ENCODE measurements around the gene EN1.

EN1 gene

GRCh38 chr2:118855451-118856279 is 8.2 kb upstream of the EN1 start:
- DNase-seq = peak; percentile 97

- DNase-seq = no peak
Observed at GRCh38 chr2:118854507-118855345, 7.3 kb upstream of the EN1 start.

- DNase-seq = no peak
Observed at GRCh38 chr2:118853651-118854291, 6.3 kb upstream of the EN1 start.

- DNase-seq = no peak
Observed at GRCh38 chr2:118853129-118853640, 5.7 kb upstream of the EN1 start.

- DNase-seq = peak; percentile 56
Observed at GRCh38 chr2:118852605-118853128, 5.2 kb upstream of the EN1 start.

GRCh38 chr2:118851650-118852049 is 4.2 kb upstream of the EN1 start:
- DNase-seq = no peak

- no peak for DNase-seq
Observed at GRCh38 chr2:118850901-118851415, 3.5 kb upstream of the EN1 start.

GRCh38 chr2:118850168-118850900 is 2.9 kb upstream of the EN1 start:
- DNase-seq = no peak

GRCh38 chr2:118849226-118850167 is 2.0 kb upstream of the EN1 start:
- no peak for DNase-seq

- no peak for DNase-seq
Observed at GRCh38 chr2:118848381-118849225, 1.2 kb upstream of the EN1 start.

- DNase-seq = peak; percentile 59
Observed at GRCh38 chr2:118847762-118848172, 319 bp upstream of the EN1 start.

GRCh38 chr2:118846442-118846952 is 951 bp downstream of the EN1 start:
- no peak for DNase-seq

GRCh38 chr2:118845522-118846441 is 1.7 kb downstream of the EN1 start:
- DNase-seq = peak; percentile 58

- DNase-seq = no peak
Observed at GRCh38 chr2:118845005-118845521, 2.4 kb downstream of the EN1 start.

- no peak for DNase-seq
Observed at GRCh38 chr2:118844261-118845004, 3.0 kb downstream of the EN1 start.

- no peak for DNase-seq
Observed at GRCh38 chr2:118843483-118844132, 3.8 kb downstream of the EN1 start.
